NCI-H1436 (cell line): ENCODE results near the gene CMTM1.

Experiments used
- DNase-seq: peaks from one replicate; lab custom pipeline; 2025; lab: John Stamatoyannopoulos, UW

CMTM1 gene

GRCh38 chr16:66538910-66539309 is 27.3 kb upstream of the CMTM1 start:
- DNase-seq, result no peak

GRCh38 chr16:66539623-66540469 is 26.4 kb upstream of the CMTM1 start:
- no peak for DNase-seq

DNA sequence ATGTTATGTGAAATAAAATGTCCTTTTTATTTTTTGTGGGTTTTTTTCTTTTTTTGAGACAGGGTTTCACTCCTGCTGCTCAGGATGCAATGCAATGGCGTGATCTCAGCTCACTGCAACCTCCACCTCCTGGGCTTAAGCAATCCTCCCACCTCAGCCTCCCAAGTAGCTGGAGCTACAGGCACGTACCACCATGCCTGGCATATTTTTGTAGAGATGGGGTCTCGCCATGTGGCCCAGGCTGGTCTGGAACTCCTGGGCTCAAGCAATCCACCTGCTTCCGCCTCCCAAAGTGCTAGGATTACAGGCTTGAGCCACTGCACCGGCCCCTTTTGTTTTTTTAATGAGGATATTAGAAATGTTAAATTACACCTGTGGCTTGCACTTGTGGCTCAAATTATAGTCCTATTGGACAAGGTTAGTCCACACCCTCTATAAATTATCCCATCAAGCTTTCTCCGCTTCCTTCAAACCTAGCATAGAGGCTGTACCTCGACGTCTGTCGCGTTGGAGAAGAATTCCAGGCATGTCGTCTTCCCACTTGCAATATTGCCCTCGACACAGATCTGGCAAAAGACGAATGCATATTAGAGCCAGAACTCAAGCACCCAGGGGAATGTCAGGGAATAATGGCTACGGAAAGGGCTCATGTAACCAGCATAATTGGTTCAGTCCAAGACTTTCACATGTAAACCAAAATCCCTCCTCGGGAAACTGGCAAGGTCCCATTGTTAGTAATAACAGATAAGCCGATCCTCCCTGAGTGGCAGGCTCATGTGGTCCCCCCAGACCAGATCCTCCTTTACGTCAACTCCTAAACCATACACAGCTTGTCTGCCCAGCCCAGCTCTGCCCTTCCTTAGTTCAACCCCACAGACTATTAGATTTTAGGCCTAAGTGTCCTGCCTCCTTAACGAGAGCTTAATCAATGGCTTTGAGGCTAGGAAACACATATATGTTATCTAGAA is 24.6 kb upstream of the CMTM1 start:
- DNase-seq, result no peak

- DNase-seq, result no peak
Measured at GRCh38 chr16:66542396-66542795, 23.8 kb upstream of the CMTM1 start.

GRCh38 chr16:66543541-66543940 is 22.7 kb upstream of the CMTM1 start:
- DNase-seq, result no peak

DNA sequence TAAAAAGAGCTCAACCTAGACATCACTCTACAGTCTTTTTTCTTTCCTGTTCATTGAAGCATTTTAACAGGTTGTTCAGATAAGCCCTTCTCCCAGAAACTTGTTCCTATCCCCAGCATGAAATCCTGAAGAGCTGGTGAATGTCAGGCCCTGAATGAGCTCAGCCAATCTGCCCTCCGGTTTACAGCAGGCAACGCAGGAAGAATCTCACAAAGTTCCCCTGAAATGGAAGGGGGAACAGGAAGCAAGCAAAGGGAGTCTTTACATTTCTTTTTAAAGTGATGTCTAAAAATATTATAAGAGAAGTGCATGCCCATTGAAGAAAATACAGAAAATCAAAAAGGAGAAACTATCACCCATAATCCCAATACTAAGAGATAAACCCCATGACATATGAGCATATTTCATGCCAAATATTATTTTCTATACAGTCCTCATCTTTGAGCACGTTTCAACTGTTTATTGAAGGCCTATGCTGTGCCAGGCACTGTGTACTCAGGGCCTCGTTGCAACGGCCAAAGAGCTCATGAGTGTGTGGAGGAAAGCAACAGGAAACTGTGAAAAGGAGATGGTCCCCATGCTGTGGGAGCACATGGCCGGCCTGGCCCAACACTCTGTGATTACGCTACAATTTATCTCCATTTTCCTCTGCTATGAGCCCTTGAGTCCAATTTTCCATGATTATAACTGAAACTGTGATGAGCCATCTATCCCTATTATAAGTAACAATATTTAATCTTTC is 22.1 kb upstream of the CMTM1 start:
- DNase-seq, result no peak

GRCh38 chr16:66547101-66547989 is 18.9 kb upstream of the CMTM1 start:
- no peak for DNase-seq

- no peak for DNase-seq
Measured at GRCh38 chr16:66548068-66548467, 18.2 kb upstream of the CMTM1 start.

GRCh38 chr16:66548868-66549267 is 17.4 kb upstream of the CMTM1 start:
- DNase-seq, result no peak

- peak; percentile 39 for DNase-seq
Measured at GRCh38 chr16:66549284-66550131, 16.7 kb upstream of the CMTM1 start, which contains the start of gene TK2. Gene TK2, minus strand, starts transcription at chr16:66550122. Its CDS starts 61 bp downstream, at chr16:66550061.

DNA sequence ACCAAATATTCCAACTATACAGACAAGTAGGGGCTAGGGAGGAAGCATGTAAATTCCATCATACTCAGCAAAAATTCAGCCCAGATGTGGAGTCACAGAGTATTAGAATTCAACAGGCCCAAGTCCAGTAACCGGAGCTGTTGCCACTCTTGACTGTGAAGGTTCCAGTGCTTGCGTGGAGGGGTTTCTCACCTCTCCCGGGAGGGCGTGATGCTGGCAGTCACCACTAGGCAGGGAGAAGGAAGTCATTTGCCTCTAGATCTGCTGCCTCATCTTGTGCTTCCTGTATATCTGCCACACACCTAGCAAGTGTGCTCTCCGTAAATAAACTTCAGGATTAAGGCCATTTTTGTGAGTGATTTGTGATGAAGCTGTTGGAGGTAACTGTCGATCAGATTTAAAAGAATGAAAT is 14.9 kb upstream of the CMTM1 start:
- DNase-seq, result peak; percentile 44

DNA sequence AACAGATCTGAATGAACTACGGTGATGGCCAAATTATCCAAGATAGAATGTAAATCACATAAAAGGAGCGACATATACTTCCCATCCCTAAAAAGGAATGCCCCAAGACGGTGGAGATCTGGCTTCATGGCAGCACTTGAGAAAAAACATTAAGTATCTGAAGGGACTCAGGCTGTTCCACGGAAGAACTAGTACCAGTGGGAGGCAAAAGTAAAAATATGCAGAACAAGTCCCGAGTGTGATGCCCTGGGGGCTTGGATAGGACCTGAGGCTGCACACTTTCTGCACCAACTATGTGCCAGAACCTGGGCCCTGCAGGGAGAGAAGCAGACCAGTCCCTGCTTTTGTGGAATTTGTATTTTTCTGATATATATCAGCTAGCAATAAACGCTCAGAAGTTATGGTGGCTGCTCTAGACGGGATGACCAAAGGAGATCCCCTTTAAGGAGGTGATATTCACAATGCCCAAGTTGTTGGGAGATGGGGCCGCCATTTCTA is 14.4 kb upstream of the CMTM1 start:
- no peak for DNase-seq

GRCh38 chr16:66552286-66553177 is 13.7 kb upstream of the CMTM1 start, which contains the start of gene CKLF:
Gene CKLF, plus strand, starts transcription at chr16:66552576. Its CDS starts 140 bp downstream, at chr16:66552716.
- DNase-seq, result peak; percentile 78

DNA sequence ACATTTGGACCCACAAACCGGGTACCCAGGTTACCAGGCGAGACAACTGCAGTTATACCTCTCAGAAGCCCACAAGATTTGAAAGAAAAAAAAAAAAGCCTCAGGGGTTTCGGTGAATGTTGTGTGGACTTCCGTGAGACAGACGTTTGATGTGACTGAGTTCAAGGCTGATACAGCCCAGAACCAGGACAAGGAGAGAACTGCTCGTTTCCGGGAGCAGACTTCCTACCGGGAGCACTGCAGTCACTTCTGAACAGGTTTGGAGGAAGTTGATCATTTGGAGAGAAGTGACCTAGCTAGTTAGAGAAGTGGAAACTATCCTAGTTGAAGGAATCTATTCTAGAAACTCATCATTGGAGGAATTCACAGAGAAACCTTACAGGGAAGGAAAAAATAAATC is 13.0 kb upstream of the CMTM1 start:
- no peak for DNase-seq

GRCh38 chr16:66554021-66554420 is 12.2 kb upstream of the CMTM1 start:
- DNase-seq, result no peak

GRCh38 chr16:66554495-66554894 is 11.7 kb upstream of the CMTM1 start:
- DNase-seq, result no peak

- no peak for DNase-seq
Measured at GRCh38 chr16:66560107-66560506, 6.1 kb upstream of the CMTM1 start.

- DNase-seq, result no peak
Measured at GRCh38 chr16:66561381-66562080, 4.7 kb upstream of the CMTM1 start.
